Measurements from ENCODE around the gene CEBPB.

Gene CEBPB

DNA sequence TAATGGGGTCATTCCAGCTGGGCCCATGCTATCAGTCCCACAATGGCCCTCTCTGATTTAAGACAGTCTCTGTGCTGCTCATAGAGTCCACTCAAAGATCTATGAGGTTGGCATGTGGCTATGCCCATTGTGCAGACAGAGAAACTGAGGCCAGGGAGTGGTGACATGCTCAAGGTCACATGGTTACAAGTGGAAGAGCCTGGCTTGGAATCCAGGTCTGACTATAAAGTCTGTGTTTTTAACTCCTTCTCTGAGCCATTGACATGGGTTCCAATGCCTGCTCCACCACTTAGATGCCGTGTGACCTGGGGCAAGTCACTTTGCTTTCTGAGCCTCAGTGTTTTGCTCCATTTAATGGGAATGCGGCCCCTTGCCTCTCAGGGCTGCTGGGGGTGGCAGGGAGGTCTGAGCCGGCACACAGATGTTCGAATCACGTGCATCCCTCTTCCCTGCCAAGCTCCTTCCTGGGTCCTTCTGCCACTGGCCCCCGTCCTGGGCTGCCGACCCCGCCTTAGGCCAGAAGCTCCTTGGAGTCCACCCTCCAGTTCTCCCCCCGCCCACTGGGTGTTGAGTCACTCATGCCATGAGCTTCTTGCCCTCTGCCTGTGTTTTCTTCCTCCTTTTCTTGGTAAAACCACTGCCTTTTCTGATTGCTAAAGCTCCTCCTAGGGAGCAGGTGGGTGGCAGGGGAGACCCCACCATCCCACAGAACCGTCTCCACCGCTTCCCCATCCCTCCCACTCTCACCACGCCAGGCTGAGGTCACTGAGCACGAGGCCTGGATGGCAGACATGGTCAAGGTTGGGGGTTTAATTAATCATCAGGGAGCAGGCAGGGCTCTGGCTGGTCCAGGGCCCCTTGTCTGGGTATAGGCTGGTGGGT lies 35.7 kb downstream of the CEBPB start:
- peak in 1 of 3 donors; percentile 6 for DNase-seq (ENCODE audit: low read depth in 2 of 3, low spot score in 1 of 3)

DNA sequence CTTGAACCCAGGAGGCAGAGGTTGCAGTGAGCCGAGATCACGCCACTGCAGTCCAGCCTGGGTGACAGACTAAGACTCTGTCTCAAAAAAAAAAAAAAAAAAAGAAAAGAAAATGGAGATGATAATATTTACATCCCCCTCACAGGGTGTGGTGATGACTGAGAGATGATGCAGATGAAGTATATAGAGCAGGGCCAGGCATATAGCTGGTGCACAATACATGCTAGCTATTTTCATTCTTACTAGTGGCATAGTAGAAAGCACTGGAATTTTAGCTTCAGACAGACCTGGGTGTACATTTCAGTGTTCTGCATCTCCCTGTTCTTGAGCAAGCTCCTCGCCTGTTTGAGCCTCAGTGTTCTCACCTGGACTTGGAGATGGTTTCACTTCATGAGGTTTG lies 36.9 kb downstream of the CEBPB start:
- DNase-seq (ENCODE audit: low read depth in 2 of 3, low spot score in 1 of 3), result no peak

DNA sequence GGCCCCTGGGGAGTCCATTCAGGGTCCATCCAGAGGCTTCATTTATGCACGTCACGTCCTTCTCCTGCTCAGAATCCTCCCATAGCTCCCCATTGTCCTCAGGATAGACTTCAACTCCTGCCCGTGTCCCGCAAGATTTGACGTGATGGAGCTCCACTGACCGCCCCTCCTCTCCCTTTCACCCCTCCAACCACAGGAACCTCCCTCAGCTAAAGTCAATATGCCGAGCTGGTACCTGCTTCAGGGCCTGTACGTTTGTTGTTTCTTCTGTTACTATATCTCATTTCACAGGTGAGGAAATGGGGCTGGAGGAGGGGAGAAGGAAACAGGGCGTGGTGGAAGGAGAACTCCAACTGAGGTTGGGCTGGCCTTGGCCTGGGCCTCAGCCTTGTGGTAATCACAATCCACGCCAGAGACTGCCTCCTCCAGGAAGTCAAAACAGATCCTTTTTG lies 38.6 kb downstream of the CEBPB start:
- DNase-seq (ENCODE audit: low read depth in 2 of 3, low spot score in 1 of 3), result no peak

DNA sequence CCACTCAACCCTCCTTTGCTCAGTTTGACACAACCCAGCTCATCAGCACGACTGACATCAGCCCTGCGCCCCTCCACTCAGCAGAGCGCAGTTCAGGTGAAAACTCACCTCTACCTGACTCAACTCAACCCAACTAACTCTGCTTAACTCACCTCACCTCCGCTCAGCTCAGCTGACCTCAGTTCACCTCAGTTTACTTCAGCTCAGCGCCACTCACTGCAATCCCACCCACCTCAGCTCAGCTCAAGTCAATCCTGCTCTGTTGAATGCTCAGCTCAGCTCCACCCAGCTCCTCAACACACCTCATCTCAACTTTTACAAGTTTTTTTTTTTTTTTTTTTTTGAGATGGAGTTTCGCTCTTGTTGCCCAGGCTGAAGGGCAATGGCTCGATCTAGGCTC lies 39.6 kb downstream of the CEBPB start:
- no peak for DNase-seq (ENCODE audit: low read depth in 2 of 3, low spot score in 1 of 3)

DNA sequence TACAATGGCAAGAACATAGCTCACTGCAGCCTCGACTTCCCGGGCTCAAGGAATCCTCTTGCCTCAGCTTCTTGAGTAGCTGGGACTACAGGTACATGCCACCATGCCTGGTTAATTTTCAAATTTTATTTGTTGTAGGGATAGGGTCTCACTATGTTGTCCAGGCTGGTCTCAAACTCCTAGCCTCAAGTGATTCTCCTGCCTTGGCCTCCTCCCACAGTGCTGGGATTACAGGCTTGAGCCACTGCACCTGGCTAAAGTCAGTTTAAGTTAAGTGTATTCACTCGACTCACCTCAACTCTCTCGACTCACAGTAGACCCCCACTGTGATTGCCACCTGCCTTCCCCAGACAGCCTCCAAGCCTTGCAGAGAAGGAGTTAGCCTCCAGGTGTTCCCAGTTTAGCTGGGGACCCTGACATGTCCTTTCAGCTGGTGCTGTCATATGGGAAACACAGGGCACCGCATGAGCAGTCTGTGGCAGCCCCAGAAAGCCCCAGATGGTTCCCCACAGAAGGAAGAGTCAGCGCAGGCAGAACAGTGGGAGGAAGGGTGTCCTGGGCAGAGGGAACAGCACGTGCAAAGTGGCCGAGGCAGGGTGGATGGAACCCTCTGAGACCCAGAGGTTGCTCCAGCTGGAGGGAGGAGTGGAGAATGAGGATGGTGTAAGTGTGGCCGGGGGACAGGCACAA lies 40.4 kb downstream of the CEBPB start:
- no peak for DNase-seq (ENCODE audit: low read depth in 2 of 3, low spot score in 1 of 3)

DNA sequence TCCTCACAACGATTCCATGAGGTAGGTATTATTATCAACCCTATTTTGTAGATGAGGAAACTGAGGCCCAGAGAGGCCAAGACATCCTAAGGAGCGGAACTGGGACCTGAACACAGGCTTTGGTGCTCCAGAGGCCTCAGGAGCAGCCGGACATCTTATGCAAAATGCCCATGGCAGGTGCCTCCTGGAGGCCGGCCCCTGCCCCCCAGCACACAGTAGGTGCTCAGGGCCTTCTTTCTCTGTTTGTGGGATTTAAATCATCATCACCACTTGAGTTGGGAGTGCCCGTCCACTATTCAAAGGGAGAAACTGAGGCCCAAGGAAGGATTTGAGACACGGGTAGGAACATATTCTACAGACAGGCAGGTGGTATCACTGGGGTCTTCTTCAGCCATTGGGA lies 41.2 kb downstream of the CEBPB start:
- no peak for DNase-seq (ENCODE audit: low read depth in 2 of 3, low spot score in 1 of 3)

DNA sequence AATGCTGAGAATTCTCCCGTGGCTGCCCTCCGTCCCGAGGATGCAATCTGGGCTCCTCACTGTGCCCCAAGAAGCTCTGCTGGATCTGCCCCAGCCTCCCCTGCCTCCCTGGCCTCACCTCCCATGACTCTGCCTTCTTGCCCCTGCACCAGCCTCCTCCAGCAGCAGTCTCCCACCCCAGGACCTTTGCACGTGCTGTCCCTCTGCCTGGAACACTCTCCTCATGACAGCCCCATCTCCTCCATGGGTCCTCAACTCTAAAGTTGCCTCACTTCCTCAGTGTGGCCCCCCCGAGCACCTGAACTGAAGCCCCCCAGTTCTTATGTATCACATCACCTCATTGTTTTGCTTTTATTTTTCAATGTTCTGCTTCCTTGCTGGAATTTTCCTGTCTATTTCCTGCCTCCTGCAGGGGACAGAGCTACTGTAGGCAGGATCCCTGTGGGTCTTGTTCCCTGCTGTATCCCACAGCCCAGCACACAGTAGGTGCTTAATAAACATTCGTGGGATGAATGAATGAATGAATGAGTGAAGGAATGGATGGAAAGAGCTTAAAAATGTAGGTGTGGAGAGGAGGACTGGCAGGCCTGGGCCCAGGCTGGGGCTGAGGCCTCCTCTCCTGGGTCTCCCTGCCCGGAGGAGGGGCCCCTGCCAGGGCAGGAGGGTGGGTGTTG lies 42.2 kb downstream of the CEBPB start:
- no peak for DNase-seq (ENCODE audit: low read depth in 2 of 3, low spot score in 1 of 3)

DNA sequence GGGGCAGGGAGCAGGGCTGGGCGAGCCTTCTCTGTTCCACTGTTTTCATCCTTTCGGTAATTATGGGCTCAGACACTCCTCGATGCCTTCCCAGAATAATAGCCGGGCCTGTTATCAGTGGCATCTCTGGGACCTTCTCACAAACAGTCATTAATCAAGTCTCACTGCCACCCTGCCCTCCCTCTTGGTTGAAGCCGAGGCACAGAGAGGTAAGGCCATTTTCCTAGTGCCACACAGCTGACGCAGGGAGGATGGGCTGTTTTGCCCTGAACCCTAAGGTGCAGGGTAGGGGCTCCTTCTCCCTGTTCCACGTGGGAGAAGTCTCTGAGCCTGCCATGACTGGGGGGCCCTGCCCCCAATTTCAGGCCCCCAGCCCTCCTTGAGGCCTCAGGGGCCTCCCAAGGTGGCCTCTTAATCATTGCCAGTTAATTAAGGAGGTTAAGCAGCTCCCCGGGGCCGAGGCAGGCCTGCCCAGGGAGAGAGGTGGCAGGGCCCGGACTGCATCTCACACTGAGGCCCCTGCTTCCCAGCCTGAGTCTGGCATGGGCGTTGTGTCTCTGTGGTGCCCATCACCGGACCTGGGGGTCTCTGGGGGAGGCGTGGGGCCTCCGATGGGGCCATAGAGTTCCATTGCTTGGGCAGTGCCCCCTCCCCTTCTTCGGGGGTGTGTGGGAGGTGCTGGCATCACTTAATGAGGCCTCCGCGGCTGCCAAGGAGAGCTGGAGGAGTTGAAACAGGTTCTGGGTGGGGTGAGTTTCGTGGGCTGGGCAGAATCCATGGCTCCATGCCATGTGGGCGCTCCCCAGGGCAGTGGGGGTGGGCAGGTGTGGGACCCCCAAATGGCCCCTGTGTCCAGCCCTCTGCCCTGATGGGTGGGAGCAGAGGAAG lies 42.9 kb downstream of the CEBPB start:
- no peak for DNase-seq (ENCODE audit: low read depth in 2 of 3, low spot score in 1 of 3)

DNA sequence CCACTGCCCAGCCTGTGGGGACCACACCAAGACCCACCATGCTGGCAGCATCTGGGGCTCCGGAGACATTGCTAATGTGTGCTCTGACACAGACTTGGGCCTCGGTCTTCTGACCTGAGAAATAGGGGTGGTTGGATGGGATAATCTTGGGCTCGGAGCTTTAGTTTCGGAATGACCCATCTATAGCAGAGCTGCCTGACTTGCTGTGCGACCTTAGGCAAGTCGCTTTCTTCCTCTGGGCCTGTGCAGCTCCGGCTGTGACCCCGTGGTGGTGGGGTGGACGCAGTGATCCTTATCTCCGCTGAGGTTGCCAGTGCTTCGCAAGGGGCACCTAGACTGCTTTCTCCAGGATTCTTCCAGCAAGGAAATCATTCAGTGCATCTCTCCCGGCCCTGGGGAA lies 43.7 kb downstream of the CEBPB start:
- no peak for DNase-seq (ENCODE audit: low read depth in 2 of 3, low spot score in 1 of 3)

DNA sequence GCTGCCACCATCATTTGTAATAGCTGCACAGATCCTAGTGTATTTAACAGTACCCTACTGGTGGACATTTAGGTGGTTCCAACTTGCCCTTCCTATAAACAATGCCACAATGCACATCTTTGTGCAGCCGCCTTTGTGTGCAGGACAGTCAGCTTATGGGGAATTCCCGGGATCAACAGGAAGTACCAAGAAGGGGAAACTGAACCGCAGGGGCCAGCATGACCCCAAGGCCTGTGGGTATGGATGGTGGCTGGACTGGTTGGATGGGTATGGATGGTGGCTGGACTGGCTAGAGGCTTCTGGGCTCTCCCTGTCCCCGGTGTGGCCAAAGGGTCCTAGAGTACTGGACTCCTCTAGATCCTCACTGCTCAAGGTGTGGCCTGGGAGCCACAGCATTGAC lies 46.7 kb downstream of the CEBPB start:
- no peak for DNase-seq (ENCODE audit: low read depth in 2 of 3, low spot score in 1 of 3)

DNA sequence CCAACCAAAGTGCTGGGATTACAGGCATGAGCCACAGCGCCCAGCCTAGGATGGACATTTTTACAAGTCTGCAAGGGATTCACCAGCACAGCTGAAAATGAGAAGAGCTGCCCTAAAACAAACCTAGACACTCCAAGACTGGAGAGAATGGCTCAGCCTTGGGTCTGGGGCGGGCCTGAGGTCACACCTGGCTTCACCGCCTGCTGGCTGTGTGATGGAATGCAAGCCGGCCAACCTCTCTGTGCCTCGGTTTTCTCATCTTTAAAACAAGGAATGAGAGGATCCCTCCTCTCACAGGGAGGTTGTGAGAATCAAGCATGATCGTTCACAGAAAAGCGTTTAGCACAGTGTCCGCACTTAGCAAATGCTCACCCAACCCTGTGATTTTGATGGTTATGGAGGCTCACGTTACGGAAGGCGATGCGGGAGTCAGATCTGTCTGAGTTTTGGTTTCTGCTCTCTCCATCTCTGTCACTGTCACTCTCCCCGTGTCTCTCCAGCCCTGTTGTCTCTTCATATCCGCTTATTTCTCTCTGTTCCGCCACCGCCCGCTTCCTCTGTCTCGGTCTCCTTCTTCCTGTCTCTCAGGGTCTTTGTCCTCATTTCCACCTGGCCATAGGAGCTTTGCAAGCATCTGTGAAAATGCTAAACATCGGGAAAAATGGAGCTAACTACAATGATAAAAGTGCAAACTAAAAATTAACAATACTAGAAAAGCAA lies 47.6 kb downstream of the CEBPB start:
- no peak for DNase-seq (ENCODE audit: low read depth in 2 of 3, low spot score in 1 of 3)

DNA sequence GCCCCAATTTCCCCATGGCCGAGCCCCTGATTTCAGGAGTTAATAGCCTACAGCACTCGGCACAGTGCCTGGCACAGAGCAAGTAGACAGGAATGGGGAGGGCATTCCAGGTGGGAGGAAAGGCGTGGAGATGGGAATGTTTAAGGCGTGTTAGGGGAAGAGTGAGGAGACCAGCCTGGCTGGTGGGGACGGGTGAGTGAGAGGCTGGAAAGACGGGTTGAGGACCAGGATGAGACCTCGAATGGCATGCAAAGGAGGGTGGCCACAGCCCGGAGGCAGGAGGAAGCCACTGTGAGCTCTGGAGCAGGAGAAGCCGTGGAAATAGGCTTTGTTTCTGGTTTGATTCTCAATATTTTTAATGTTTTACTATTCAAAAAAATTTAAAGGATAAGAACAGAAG lies 49.5 kb downstream of the CEBPB start:
- DNase-seq (ENCODE audit: low read depth in 2 of 3, low spot score in 1 of 3), result no peak

DNA sequence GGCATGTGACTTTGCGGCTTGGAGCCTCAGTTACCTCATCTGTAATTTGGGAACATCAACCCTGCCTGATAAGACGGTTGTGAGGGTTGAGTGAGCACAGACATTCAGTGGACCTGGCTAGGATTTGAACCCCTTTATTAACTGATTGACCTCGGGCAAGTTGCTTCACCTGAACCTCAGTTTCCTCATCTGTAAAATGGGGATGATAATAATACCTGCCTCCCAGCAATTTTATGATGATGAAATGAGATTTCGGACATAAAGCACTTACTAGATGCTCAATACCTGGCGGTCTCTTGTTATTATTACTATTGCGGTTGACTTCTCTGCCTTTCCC lies 51.5 kb downstream of the CEBPB start:
- no peak for DNase-seq (ENCODE audit: low read depth in 2 of 3, low spot score in 1 of 3)

Measured in stimulated activated CD4-positive, alpha-beta T cell treated with anti-CD3 and anti-CD28 coated beads, Interleukin-12 subunit alpha, Interleukin-12 subunit beta, amount 100 ng/mL, for 48 hours (primary cell).